GM06990 (cell line): Measurements from ENCODE around the gene FAM9C.

Source experiments
- DNase-seq: peaks from one replicate; pipeline ENCODE4 v3.0.0-alpha.2; 2011; ENCODE audit not compliant: insufficient read length; ENCODE audit errors: extremely low read depth
- H3K27me3 ChIP-seq: replicated peaks from 2 replicates; pipeline ENCODE4 v1.6.0; 2011; ENCODE audit warnings: low read length; ENCODE audit not compliant: control insufficient read depth, insufficient read depth
- H3K36me3 ChIP-seq: 2 replicates; pipeline ENCODE4 v1.5.1; 2011; ENCODE audit warnings: low read length; ENCODE audit not compliant: control insufficient read depth, insufficient read depth
- H3K4me3 ChIP-seq: replicated peaks from 2 replicates; pipeline ENCODE4 v1.5.1; 2011; ENCODE audit warnings: low read depth, mild to moderate bottlenecking, control low read depth, low read length
- CTCF ChIP-seq: IDR thresholded peaks from 2 replicates; pipeline ENCODE4 v1.5.1; 2011; ENCODE audit warnings: low read length, control low read depth, mild to moderate bottlenecking, inconsistent platforms; ENCODE audit not compliant: insufficient read depth, poor library complexity, severe bottlenecking

FAM9C gene

DNA sequence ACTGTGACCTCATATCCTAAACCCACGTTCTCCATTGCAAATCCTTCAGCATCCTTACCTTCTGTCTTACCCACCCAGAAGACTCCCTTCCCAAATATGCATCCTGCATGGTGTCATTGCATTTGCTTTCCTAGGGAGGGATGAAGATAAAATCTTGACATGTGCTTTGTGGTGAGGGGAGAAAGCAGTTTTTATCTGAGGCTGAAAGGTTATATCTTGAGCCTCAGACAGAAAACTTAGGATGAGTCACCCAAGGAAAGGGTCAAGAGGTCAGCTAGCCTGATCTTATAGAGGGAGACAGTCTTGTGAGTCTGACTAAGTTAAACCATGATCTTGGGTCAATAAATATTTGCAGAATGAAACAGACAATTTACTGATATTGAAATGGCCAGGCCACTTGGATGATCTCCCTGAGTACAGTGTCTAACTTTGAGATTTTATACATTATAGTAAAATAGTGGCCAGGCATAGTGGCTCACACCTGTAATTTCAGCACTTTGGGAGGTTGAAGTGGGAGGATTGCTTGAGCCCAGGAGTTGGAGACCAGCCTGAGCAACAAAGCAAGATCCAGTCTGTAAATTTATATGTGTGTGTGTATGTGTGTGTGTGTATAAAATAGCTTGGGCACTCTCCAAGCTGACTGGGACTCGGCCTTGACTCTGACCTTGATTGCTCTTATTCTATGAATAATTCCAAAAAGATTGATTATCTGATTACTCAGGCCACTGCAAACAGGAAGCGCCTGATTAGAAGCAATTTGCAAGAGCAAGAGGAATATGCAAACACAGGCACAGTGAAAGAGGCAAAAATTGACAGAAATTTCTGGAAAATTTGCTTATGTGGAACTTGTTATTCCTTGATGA is 15.4 kb upstream of the FAM9C start:
- no peak for DNase-seq
- H3K27me3 ChIP-seq, result no peaks in the 10 kb centered on the region
- no peaks in the 10 kb centered on the region for H3K36me3 ChIP-seq
- TF ChIP-seq CTCF, result no peak
- no peak overlapping the region for H3K4me3 ChIP-seq

DNA sequence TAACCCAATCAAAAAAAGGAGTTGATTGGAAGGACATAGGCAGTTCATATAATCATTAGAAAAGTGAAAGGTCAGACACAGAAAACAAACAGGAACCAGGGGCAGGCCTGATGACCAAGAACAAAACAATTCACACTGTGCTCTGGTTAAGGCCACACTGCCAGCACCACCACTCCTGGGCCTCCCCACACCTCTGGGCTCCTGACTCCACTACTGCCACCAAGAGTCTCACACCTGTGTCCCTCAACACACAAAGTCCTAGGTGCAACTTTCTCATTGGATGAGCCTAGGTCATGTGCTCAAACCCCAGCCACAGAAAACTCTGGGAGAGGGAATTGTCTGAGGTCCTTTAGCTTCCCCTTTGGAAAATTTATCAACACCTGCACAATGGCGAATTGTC is 11.1 kb upstream of the FAM9C start:
- no peaks in the 10 kb centered on the region for H3K27me3 ChIP-seq
- H3K36me3 ChIP-seq, result no peaks in the 10 kb centered on the region
- no peak for DNase-seq
- no peak overlapping the region for H3K4me3 ChIP-seq
- TF ChIP-seq CTCF, result peak; percentile 14

GRCh38 chrX:13053171-13053570 is 8.8 kb upstream of the FAM9C start:
- TF ChIP-seq CTCF, result no peak
- Histone ChIP-seq H3K27me3 (no peaks in the 10 kb centered on the region), H3K36me3 (no peaks in the 10 kb centered on the region), H3K4me3 (no peak overlapping the region)
- DNase-seq, result no peak

DNA sequence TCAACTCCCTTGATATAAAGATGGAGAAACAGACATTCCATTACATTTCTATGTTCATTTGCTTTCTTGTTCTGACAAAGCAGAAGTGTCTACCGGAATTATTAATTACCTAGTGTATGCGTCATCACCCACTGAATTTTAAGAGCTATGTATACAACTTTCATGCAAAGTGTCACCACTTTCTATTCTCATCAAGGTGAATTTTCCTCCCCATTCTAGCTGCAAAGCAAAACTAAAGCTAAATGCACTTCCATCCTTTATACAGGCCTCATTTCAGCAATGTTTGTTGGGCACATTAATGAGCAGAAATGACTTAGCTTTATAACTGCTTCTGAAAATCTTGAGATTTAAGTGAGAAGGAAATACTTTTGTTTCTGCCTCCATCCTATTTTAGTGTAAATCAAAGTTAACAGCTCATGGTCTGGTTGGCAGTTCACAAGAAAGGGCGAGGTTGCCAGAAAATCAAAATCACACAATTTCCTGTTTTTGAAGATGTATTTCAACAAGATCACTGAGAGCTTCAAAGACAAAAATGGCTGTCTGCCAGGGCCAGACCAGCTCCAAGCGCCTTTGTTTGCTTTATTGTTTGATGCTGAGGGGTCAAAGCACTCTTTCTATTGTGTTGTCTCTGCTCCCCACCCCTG is 7.2 kb upstream of the FAM9C start:
- peak; percentile 56 for DNase-seq
- TF ChIP-seq CTCF, result no peak
- Histone ChIP-seq H3K4me3 (no peak overlapping the region), H3K36me3 (no peaks in the 10 kb centered on the region), H3K27me3 (no peaks in the 10 kb centered on the region)

DNA sequence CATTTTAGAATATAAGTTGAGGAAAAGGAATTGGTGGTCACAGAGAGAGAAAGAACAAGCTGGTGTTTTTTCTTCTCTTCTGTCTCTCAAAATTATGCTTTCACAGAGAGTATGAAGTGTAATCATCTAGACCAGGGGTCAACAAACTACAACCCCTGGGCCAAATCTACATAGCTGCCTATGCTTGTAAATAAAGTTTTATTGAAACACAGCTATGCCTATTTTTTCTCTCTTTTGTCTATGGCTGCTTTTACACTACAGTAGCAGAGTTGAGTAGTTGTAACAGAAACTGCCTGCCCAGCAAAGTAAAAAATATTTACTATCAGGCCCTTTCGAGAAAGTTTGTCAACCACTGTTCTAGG is 6.7 kb upstream of the FAM9C start:
- DNase-seq, result no peak
- Histone ChIP-seq H3K4me3 (no peak overlapping the region), H3K36me3 (no peaks in the 10 kb centered on the region), H3K27me3 (no peaks in the 10 kb centered on the region)
- TF ChIP-seq CTCF, result no peak
